OCI-LY1 (cell line): ENCODE data around the gene ANLN.

Experiments
- H2AFZ ChIP-seq: fragments of 200-600 bp; sonication (generic), shearing (Covaris generic); 2 replicates; pipeline ENCODE4 v1.6.0; 2014; ENCODE audit warnings: antibody characterized with exemption, mild to moderate bottlenecking, low read length
- H3F3A ChIP-seq: fragments of 200-600 bp; sonication (generic), shearing (Covaris generic); 2 replicates; pipeline ENCODE4 v1.6.0; 2014; ENCODE audit warnings: mild to moderate bottlenecking, antibody characterized with exemption, low read length, moderate library complexity; ENCODE audit not compliant: insufficient read depth
- H3K27ac ChIP-seq: fragments of 200-600 bp; sonication (generic); 2 replicates; pipeline ENCODE4 v1.5.1; 2014; ENCODE audit warnings: low read length, mixed run types, mild to moderate bottlenecking, low read depth; ENCODE audit not compliant: poor library complexity, severe bottlenecking
- H3K27me3 ChIP-seq: fragments of 200-600 bp; sonication (generic); 2 replicates; pipeline ENCODE4 v1.6.0; 2014; ENCODE audit warnings: antibody characterized with exemption, mild to moderate bottlenecking, low read length, moderate library complexity; ENCODE audit not compliant: insufficient read depth
- H3K36me3 ChIP-seq: fragments of 200-600 bp; sonication (generic); 2 replicates; pipeline ENCODE4 v1.6.1; 2014; ENCODE audit warnings: mild to moderate bottlenecking, antibody characterized with exemption, low read length, moderate library complexity, mixed read lengths; ENCODE audit not compliant: insufficient read depth
- H3K4me1 ChIP-seq: fragments of 200-600 bp; sonication (generic); 2 replicates; pipeline ENCODE4 v1.5.1; 2014; ENCODE audit warnings: mild to moderate bottlenecking, low read length, moderate library complexity; ENCODE audit not compliant: insufficient read depth, severe bottlenecking
- H3K4me2 ChIP-seq: fragments of 200-600 bp; sonication (generic), shearing (Covaris generic); 2 replicates; pipeline ENCODE4 v1.6.1; 2014; ENCODE audit warnings: low read length
- H3K4me3 ChIP-seq: fragments of 200-600 bp; sonication (generic); 2 replicates; pipeline ENCODE4 v1.5.1; 2014; ENCODE audit warnings: low read length, low read depth, mild to moderate bottlenecking, mixed read lengths; ENCODE audit not compliant: poor library complexity, severe bottlenecking
- H3K79me2 ChIP-seq: fragments of 200-600 bp; shearing (Covaris generic); 2 replicates; pipeline ENCODE4 v1.6.1; 2016; ENCODE audit warnings: mixed run types, low read length, mixed read lengths; ENCODE audit not compliant: insufficient read depth
- H3K9ac ChIP-seq: fragments of 200-600 bp; sonication (generic), shearing (Covaris generic); 2 replicates; pipeline ENCODE4 v1.6.1; 2014; ENCODE audit warnings: mild to moderate bottlenecking, low read length, mixed read lengths
- H3K9me2 ChIP-seq: fragments of 200-600 bp; sonication (generic), shearing (Covaris generic); 2 replicates; pipeline ENCODE4 v1.6.1; 2014; ENCODE audit warnings: low read depth, mild to moderate bottlenecking, low read length, mixed read lengths
- H3K9me3 ChIP-seq: fragments of 200-600 bp; shearing (Covaris generic); 2 replicates; pipeline ENCODE4 v1.6.1; 2014; ENCODE audit warnings: low read length, mixed read lengths
- H4K20me1 ChIP-seq: fragments of 200-600 bp; sonication (generic), shearing (Covaris generic); 2 replicates; pipeline ENCODE4 v1.6.0; 2016; ENCODE audit warnings: mild to moderate bottlenecking, low read length; ENCODE audit not compliant: insufficient read depth
- CTCF ChIP-seq: fragments of 200-600 bp; sonication (generic), shearing (Covaris generic); IDR thresholded peaks from 2 replicates; pipeline ENCODE4 v1.5.1; 2017; ENCODE audit warnings: mild to moderate bottlenecking, antibody characterized with exemption, low read length, moderate library complexity, mixed read lengths
- EZH2 ChIP-seq: fragments of 200-600 bp; sonication (generic), shearing (Covaris generic); IDR thresholded peaks from 2 replicates; pipeline ENCODE4 v1.8.0; 2017; ENCODE audit warnings: borderline replicate concordance, mixed run types, mild to moderate bottlenecking, antibody characterized with exemption, low read length, moderate library complexity, mixed read lengths

Gene ANLN

GRCh38 chr7:36388423-36388822 is 1.2 kb upstream of the ANLN start:
- H3K79me2 ChIP-seq = peaks cover 36% of the 10 kb centered on the region
- H3K4me3 ChIP-seq = no peak overlapping the region
- H3K9me3 ChIP-seq = no peaks in the 10 kb centered on the region; the same call in 1 of the 2 replicates
- H2AFZ ChIP-seq = peak overlapping the region; percentile 31; the same call in 1 of the 2 replicates
- no peaks in the 10 kb centered on the region for H4K20me1 ChIP-seq
- H3K9me2 ChIP-seq = no peaks in the 10 kb centered on the region
- H3K4me2 ChIP-seq = no peak overlapping the region
- no peaks in the 10 kb centered on the region for H3K27me3 ChIP-seq
- peaks cover 23% of the 10 kb centered on the region for H3K4me1 ChIP-seq
- TF ChIP-seq EZH2 = no peak
- TF ChIP-seq CTCF = no peak
- H3K9ac ChIP-seq = no peak overlapping the region
- H3K27ac ChIP-seq = no peak overlapping the region
- H3F3A ChIP-seq = 0 out of 2 replicates have a peak, but pooled peaks cover 5% of the 10 kb centered on the region
- peaks cover 14% of the 10 kb centered on the region; the same call in 1 of the 2 replicates for H3K36me3 ChIP-seq

DNA sequence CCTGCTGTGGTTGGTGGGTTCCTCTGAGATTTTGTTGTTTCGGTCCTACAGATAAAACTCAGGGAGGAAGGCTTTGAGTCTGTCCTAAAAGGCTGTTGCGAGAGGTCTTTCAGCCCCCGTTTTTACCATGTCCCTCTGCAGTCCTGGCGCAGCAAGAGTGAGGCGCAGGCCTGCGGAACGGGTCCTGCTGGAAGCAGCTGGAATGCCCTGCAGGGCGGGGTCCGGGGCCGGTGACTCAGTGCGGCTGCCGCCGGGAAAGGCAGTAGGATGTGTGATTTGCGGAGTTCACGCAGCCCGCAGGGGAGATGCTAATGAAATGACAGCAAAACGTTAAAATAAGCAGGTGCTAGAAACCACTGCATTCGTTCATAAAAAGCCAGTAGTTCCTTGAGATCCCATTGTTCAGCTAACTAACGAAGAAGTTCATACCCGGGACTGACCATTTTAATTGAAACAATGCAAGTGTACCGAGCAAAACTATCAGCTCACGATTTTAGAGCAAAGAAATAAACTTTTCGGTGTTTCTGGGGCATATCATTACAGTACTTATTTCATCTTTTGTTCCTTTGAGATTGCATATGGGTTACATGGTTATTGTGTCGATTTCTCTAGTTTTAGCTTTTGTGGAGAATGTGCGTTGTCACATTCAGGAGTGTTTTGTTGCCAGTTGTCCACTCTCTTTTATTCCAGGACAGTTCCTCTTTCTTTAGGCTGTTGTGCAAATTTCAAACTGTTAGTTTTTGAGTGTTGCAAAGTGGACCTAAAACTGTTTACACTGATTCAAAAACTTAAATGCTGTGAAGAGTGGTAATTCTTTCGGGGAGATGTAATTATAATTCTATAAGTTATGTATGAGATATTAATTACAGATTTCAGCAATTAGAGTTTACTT is 783 bp downstream of the ANLN start:
- Histone ChIP-seq H3K9me3 (peaks cover 5% of the 10 kb centered on the region), H2AFZ (no peak overlapping the region), H3K4me1 (peaks cover 32% of the 10 kb centered on the region), H3K36me3 (peaks cover 30% of the 10 kb centered on the region), H3K79me2 (peaks cover 57% of the 10 kb centered on the region), H3K4me2 (peak overlapping the region; percentile 79), H3K27me3 (no peaks in the 10 kb centered on the region), H4K20me1 (no peaks in the 10 kb centered on the region), H3K9me2 (no peaks in the 10 kb centered on the region), H3K27ac (peak overlapping the region; percentile 69), H3F3A (0 out of 2 replicates have a peak, but pooled peaks cover 5% of the 10 kb centered on the region), H3K4me3 (peak overlapping the region; percentile 80), H3K9ac (peak overlapping the region; percentile 87)
- no peak for TF ChIP-seq EZH2
- TF ChIP-seq CTCF = no peak

GRCh38 chr7:36391436-36392198 is 2.0 kb downstream of the ANLN start:
- H3K9me3 ChIP-seq = peaks cover 6% of the 10 kb centered on the region
- peaks cover 41% of the 10 kb centered on the region for H3K36me3 ChIP-seq
- no peaks in the 10 kb centered on the region for H3K27me3 ChIP-seq
- H3K4me2 ChIP-seq = peak overlapping the region; percentile 79
- TF ChIP-seq CTCF (no peak), EZH2 (no peak)
- H3K4me3 ChIP-seq = peak overlapping the region; percentile 80
- peak overlapping the region; percentile 69 for H3K27ac ChIP-seq
- H3K9ac ChIP-seq = peak overlapping the region; percentile 87
- no peak overlapping the region for H2AFZ ChIP-seq
- H4K20me1 ChIP-seq = no peaks in the 10 kb centered on the region
- no peaks in the 10 kb centered on the region for H3K9me2 ChIP-seq
- peaks cover 32% of the 10 kb centered on the region for H3K4me1 ChIP-seq
- 0 out of 2 replicates have a peak, but pooled peaks cover 5% of the 10 kb centered on the region for H3F3A ChIP-seq
- H3K79me2 ChIP-seq = peaks cover 65% of the 10 kb centered on the region
